ENCODE results near the gene ARHGAP26. TPM values are rescaled to one million over a fixed set of nuclear protein-coding genes. Genes with fewer than 3 reads are reported as not detected.

The ARHGAP26 gene
- total RNA-seq, 1 experiment from 2014 or later = 34.5 TPM

GRCh38 chr5:143268388-143268787 lies 498.2 kb downstream of the ARHGAP26 start:
- no peak overlapping the region for H3K27ac ChIP-seq (ENCODE audit: low read depth, low read length)

GRCh38 chr5:143271431-143271830 lies 501.3 kb downstream of the ARHGAP26 start:
- Histone ChIP-seq H3K27me3 (ENCODE audit: insufficient read depth, low read length) (no peaks in the 10 kb centered on the region), H4K20me1 (ENCODE audit: insufficient read depth) (no peaks in the 10 kb centered on the region), H3K4me3 (replicated peaks in 1 of 2; ENCODE audit: low read depth in 1 of 2, low read length in 2 of 2) (no peak overlapping the region), H3K4me2 (ENCODE audit: low read length) (no peak overlapping the region), H3K9ac (ENCODE audit: low read length) (no peak overlapping the region), H3K36me3 (ENCODE audit: control insufficient read depth in 1 of 2, insufficient read depth in 2 of 2, low read length in 2 of 2) (no peaks in the 10 kb centered on the region), H3K9me2 (ENCODE audit: insufficient read depth) (no peaks in the 10 kb centered on the region), H2AFZ (ENCODE audit: low read depth, low read length, poor library complexity, severe bottlenecking) (no peak overlapping the region), H3K4me1 (ENCODE audit: control insufficient read depth in 1 of 2, insufficient read depth in 2 of 2, low read length in 2 of 2) (peaks cover 0 to 3% of the 10 kb centered on the region in 2 experiments; a peak in 1 of 4 replicates), H3K9me3 (ENCODE audit: control insufficient read depth in 1 of 2, insufficient read depth in 1 of 2, low read depth in 1 of 2, low read length in 2 of 2) (no peaks in the 10 kb centered on the region; a peak in 1 of 4 replicates), H3K79me2 (ENCODE audit: insufficient read depth, low read length) (no peaks in the 10 kb centered on the region), H3K27ac (ENCODE audit: low read depth, low read length) (no peak overlapping the region)
- RAD21 ChIA-PET (ENCODE audit: low non-redundant PET in 1 of 2, low total read pairs in 2 of 2, uncharacterized antibody in 2 of 2, unreplicated experiment in 2 of 2) = no interaction called here
- DNase-seq (ENCODE audit: low read depth, low spot score) (no peak), ATAC-seq (no peak)
- POLR2A ChIA-PET = no interaction called here
- intact Hi-C loops (cut with micrococcal nuclease) = no loop called here
- CTCF ChIA-PET = no interaction called here
- BruUV-seq (replicated peaks) = no TSS peak
- TF ChIP-seq ZBTB33 (IDR thresholded peaks at IDR 0.05; ENCODE audit: extremely low read depth, insufficient replicate concordance, low read length) (no peak), POLR2A (IDR thresholded peaks at IDR 0.05; ENCODE audit: borderline replicate concordance, extremely low read depth, insufficient read depth, insufficient read length) (no peak), SRF (IDR thresholded peaks at IDR 0.05; ENCODE audit: low read depth) (no peak), REST (IDR thresholded peaks at IDR 0.05; ENCODE audit: low read depth) (no peak), CBX3 (IDR thresholded peaks at IDR 0.05; ENCODE audit: low read depth) (no peak), CEBPB (IDR thresholded peaks at IDR 0.05; ENCODE audit: low read depth) (no peak)

More at GRCh38 chr5:143268388-143268787, 498.2 kb downstream of the ARHGAP26 start:
- H3K4me1 ChIP-seq (ENCODE audit: control insufficient read depth in 1 of 2, insufficient read depth in 2 of 2, low read length in 2 of 2) = no peaks in the 10 kb centered on the region
- no peaks in the 10 kb centered on the region for H3K79me2 ChIP-seq (ENCODE audit: insufficient read depth, low read length)
- H4K20me1 ChIP-seq (ENCODE audit: insufficient read depth) = no peaks in the 10 kb centered on the region
- no peaks in the 10 kb centered on the region for H3K27me3 ChIP-seq (ENCODE audit: insufficient read depth, low read length)
- POLR2A ChIA-PET = no interaction called here
- H3K36me3 ChIP-seq (ENCODE audit: control insufficient read depth in 1 of 2, insufficient read depth in 2 of 2, low read length in 2 of 2) = no peaks in the 10 kb centered on the region
- ATAC-seq (no peak), DNase-seq (ENCODE audit: low read depth, low spot score) (no peak)
- H3K9ac ChIP-seq (ENCODE audit: low read length) = no peak overlapping the region
- no peak overlapping the region for H3K4me2 ChIP-seq (ENCODE audit: low read length)
- intact Hi-C loops (cut with micrococcal nuclease) = no loop called here
- H3K9me2 ChIP-seq (ENCODE audit: insufficient read depth) = no peaks in the 10 kb centered on the region
- BruUV-seq (replicated peaks) = no TSS peak
- no peak overlapping the region for H2AFZ ChIP-seq (ENCODE audit: low read depth, low read length, poor library complexity, severe bottlenecking)
- H3K9me3 ChIP-seq (ENCODE audit: control insufficient read depth in 1 of 2, insufficient read depth in 1 of 2, low read depth in 1 of 2, low read length in 2 of 2) = no peaks in the 10 kb centered on the region; a peak in 1 of 4 replicates
- no peak overlapping the region for H3K4me3 ChIP-seq (replicated peaks in 1 of 2; ENCODE audit: low read depth in 1 of 2, low read length in 2 of 2)
- CTCF ChIA-PET = no interaction called here
- TF ChIP-seq YY1 (IDR thresholded peaks at IDR 0.05; ENCODE audit: extremely low read depth, insufficient replicate concordance, low read depth, low read length) = no peak
- TF ChIP-seq CTCF (IDR thresholded peaks at IDR 0.05 in 2 of 3, conservative IDR thresholded peaks at IDR 0.05 in 1 of 3; ENCODE audit: borderline replicate concordance in 1 of 3, insufficient read depth in 1 of 3, low read depth in 2 of 3, low read length in 2 of 3) = no peak
- TF ChIP-seq CBX3 (IDR thresholded peaks at IDR 0.05; ENCODE audit: low read depth) = no peak
- no peak for TF ChIP-seq SP1 (IDR thresholded peaks at IDR 0.05; ENCODE audit: low read depth)
- TF ChIP-seq ELF1 (IDR thresholded peaks at IDR 0.05; ENCODE audit: borderline replicate concordance, low read depth) = no peak
- RAD21 ChIA-PET (ENCODE audit: low non-redundant PET in 1 of 2, low total read pairs in 2 of 2, uncharacterized antibody in 2 of 2, unreplicated experiment in 2 of 2) = no interaction called here
